Measurements from ENCODE around the gene AMOTL2.

GRCh38 chr3:134359121-134360010, 14.9 kb downstream of the AMOTL2 start:
- TF ChIP-seq CTCF (IDR thresholded peaks at IDR 0.05 in 4 of 5, conservative IDR thresholded peaks at IDR 0.05 in 1 of 5) (no peak), POLR2A (IDR thresholded peaks at IDR 0.05) (no peak)
